ENCODE measurements around the gene NIPSNAP3A.

NIPSNAP3A gene

GRCh38 chr9:104772714-104773510 is 25.4 kb downstream of the NIPSNAP3A start:
- Histone ChIP-seq H3K36me3 (ENCODE audit: control insufficient read depth in 1 of 2, insufficient read depth in 2 of 2, low read length in 2 of 2) (no peaks in the 10 kb centered on the region), H3K4me1 (ENCODE audit: control insufficient read depth in 1 of 2, insufficient read depth in 2 of 2, low read length in 2 of 2) (no peaks in the 10 kb centered on the region), H3K4me3 (ENCODE audit: low read depth in 1 of 2, low read length in 2 of 2) (no peak overlapping the region), H3K9ac (ENCODE audit: low read depth in 1 of 2, low read length in 2 of 2) (no peak overlapping the region), H3K9me3 (ENCODE audit: control insufficient read depth in 1 of 2, low read length in 2 of 2) (no peaks in the 10 kb centered on the region), H3K27ac (ENCODE audit: low read depth, low read length) (no peak overlapping the region), H3K27me3 (ENCODE audit: control insufficient read depth in 1 of 2, insufficient read depth in 2 of 2, low read length in 2 of 2) (no peaks in the 10 kb centered on the region)

- no peaks in the 10 kb centered on the region for H3K27me3 ChIP-seq (ENCODE audit: control insufficient read depth in 1 of 2, insufficient read depth in 2 of 2, low read length in 2 of 2)
- no peak overlapping the region for H3K9ac ChIP-seq (ENCODE audit: low read depth in 1 of 2, low read length in 2 of 2)
- H3K4me1 ChIP-seq (ENCODE audit: control insufficient read depth in 1 of 2, insufficient read depth in 2 of 2, low read length in 2 of 2): no peaks in the 10 kb centered on the region
- H3K36me3 ChIP-seq (ENCODE audit: control insufficient read depth in 1 of 2, insufficient read depth in 2 of 2, low read length in 2 of 2): no peaks in the 10 kb centered on the region
- H3K4me3 ChIP-seq (ENCODE audit: low read depth in 1 of 2, low read length in 2 of 2): no peak overlapping the region
- no peak overlapping the region for H3K27ac ChIP-seq (ENCODE audit: low read depth, low read length)
- no peaks in the 10 kb centered on the region for H3K9me3 ChIP-seq (ENCODE audit: control insufficient read depth in 1 of 2, low read length in 2 of 2)
Measured at GRCh38 chr9:104774132-104774531, 26.6 kb downstream of the NIPSNAP3A start.

GRCh38 chr9:104774831-104775573 is 27.5 kb downstream of the NIPSNAP3A start:
- Histone ChIP-seq H3K4me1 (ENCODE audit: control insufficient read depth in 1 of 2, insufficient read depth in 2 of 2, low read length in 2 of 2) (no peaks in the 10 kb centered on the region), H3K9me3 (ENCODE audit: control insufficient read depth in 1 of 2, low read length in 2 of 2) (no peaks in the 10 kb centered on the region), H3K9ac (ENCODE audit: low read depth in 1 of 2, low read length in 2 of 2) (no peak overlapping the region), H3K4me3 (ENCODE audit: low read depth in 1 of 2, low read length in 2 of 2) (no peak overlapping the region), H3K27ac (ENCODE audit: low read depth, low read length) (no peak overlapping the region), H3K27me3 (ENCODE audit: control insufficient read depth in 1 of 2, insufficient read depth in 2 of 2, low read length in 2 of 2) (no peaks in the 10 kb centered on the region), H3K36me3 (ENCODE audit: control insufficient read depth in 1 of 2, insufficient read depth in 2 of 2, low read length in 2 of 2) (no peaks in the 10 kb centered on the region)

GRCh38 chr9:104775574-104775936 is 28.1 kb downstream of the NIPSNAP3A start:
- Histone ChIP-seq H3K9ac (ENCODE audit: low read depth in 1 of 2, low read length in 2 of 2) (no peak overlapping the region), H3K4me1 (ENCODE audit: control insufficient read depth in 1 of 2, insufficient read depth in 2 of 2, low read length in 2 of 2) (no peaks in the 10 kb centered on the region), H3K27ac (ENCODE audit: low read depth, low read length) (no peak overlapping the region), H3K27me3 (ENCODE audit: control insufficient read depth in 1 of 2, insufficient read depth in 2 of 2, low read length in 2 of 2) (no peaks in the 10 kb centered on the region), H3K9me3 (ENCODE audit: control insufficient read depth in 1 of 2, low read length in 2 of 2) (no peaks in the 10 kb centered on the region), H3K36me3 (ENCODE audit: control insufficient read depth in 1 of 2, insufficient read depth in 2 of 2, low read length in 2 of 2) (no peaks in the 10 kb centered on the region), H3K4me3 (ENCODE audit: low read depth in 1 of 2, low read length in 2 of 2) (no peak overlapping the region)

GRCh38 chr9:104775976-104776375 is 28.5 kb downstream of the NIPSNAP3A start:
- Histone ChIP-seq H3K9me3 (ENCODE audit: control insufficient read depth in 1 of 2, low read length in 2 of 2) (no peaks in the 10 kb centered on the region), H3K27ac (ENCODE audit: low read depth, low read length) (no peak overlapping the region), H3K9ac (ENCODE audit: low read depth in 1 of 2, low read length in 2 of 2) (no peak overlapping the region), H3K4me3 (ENCODE audit: low read depth in 1 of 2, low read length in 2 of 2) (no peak overlapping the region), H3K27me3 (ENCODE audit: control insufficient read depth in 1 of 2, insufficient read depth in 2 of 2, low read length in 2 of 2) (no peaks in the 10 kb centered on the region), H3K36me3 (ENCODE audit: control insufficient read depth in 1 of 2, insufficient read depth in 2 of 2, low read length in 2 of 2) (no peaks in the 10 kb centered on the region), H3K4me1 (ENCODE audit: control insufficient read depth in 1 of 2, insufficient read depth in 2 of 2, low read length in 2 of 2) (no peaks in the 10 kb centered on the region)

DNA sequence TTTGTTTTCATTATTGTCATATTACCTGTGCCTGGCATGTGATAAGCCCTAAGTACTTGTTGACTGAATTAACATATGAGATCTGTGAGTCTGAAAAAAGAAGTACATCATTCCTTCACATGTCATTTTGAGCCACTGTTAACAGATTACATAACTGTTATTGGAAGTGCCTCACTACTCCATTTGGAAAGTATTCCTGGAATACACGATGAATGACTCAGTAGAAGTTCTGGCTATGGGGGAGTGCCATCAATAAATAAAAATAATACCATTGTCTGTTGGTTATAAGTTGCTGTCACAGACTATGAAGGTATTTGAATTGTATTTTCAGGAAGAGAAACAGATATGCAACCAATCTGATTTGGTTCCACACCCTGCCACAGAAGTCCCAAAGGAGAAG is 29.3 kb downstream of the NIPSNAP3A start:
- Histone ChIP-seq H3K9me3 (ENCODE audit: control insufficient read depth in 1 of 2, low read length in 2 of 2) (no peaks in the 10 kb centered on the region), H3K27ac (ENCODE audit: low read depth, low read length) (no peak overlapping the region), H3K4me3 (ENCODE audit: low read depth in 1 of 2, low read length in 2 of 2) (no peak overlapping the region), H3K36me3 (ENCODE audit: control insufficient read depth in 1 of 2, insufficient read depth in 2 of 2, low read length in 2 of 2) (no peaks in the 10 kb centered on the region), H3K27me3 (ENCODE audit: control insufficient read depth in 1 of 2, insufficient read depth in 2 of 2, low read length in 2 of 2) (no peaks in the 10 kb centered on the region), H3K9ac (ENCODE audit: low read depth in 1 of 2, low read length in 2 of 2) (no peak overlapping the region), H3K4me1 (ENCODE audit: control insufficient read depth in 1 of 2, insufficient read depth in 2 of 2, low read length in 2 of 2) (no peaks in the 10 kb centered on the region)

DNA sequence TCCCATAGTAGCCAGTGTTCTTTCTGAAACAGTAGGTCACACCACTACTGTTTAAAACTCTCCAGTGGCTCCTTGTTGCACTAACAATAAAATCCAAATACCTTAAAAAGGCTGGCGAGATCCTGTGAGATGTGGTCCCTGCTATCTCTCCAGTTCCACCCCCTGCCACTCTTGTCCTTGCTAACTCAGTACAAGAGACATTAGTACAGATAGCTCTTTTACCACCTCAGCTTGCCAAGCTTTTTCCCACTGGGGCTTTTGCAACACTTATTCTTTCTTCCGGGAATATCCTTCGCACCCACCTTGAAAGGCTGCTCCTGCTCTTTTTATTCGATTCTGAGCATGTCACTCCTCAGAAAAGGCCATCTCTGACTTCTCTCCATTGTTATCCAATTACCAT is 31.3 kb downstream of the NIPSNAP3A start:
- no peak overlapping the region for H3K27ac ChIP-seq (ENCODE audit: low read depth, low read length)
- no peak overlapping the region for H3K4me3 ChIP-seq (ENCODE audit: low read depth in 1 of 2, low read length in 2 of 2)
- no peaks in the 10 kb centered on the region for H3K4me1 ChIP-seq (ENCODE audit: control insufficient read depth in 1 of 2, insufficient read depth in 2 of 2, low read length in 2 of 2)
- H3K9ac ChIP-seq (ENCODE audit: low read depth in 1 of 2, low read length in 2 of 2): no peak overlapping the region
- peaks cover 3 to 9% of the 10 kb centered on the region in 2 donors for H3K36me3 ChIP-seq (ENCODE audit: control insufficient read depth in 1 of 2, insufficient read depth in 2 of 2, low read length in 2 of 2)
- no peaks in the 10 kb centered on the region for H3K27me3 ChIP-seq (ENCODE audit: control insufficient read depth in 1 of 2, insufficient read depth in 2 of 2, low read length in 2 of 2)
- H3K9me3 ChIP-seq (ENCODE audit: control insufficient read depth in 1 of 2, low read length in 2 of 2): no peaks in the 10 kb centered on the region

DNA sequence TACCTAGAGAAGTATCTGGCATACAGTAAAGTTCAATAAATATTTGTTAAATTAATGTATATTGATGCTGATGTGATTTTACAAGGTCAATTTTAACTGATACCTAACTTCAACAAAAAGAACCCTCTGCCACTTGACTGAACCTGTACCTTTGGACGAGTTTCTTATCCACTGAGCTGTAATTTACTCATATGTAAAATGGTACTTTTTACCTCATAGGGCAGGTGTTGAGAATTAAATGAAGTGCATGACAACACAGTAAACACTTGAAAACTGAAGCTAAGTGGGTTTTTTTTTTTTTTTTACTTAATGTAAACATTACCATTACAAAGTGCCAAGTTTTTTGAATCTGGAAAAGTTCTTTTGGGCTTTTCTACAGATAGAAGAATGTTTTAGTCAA is 31.9 kb downstream of the NIPSNAP3A start:
- no peaks in the 10 kb centered on the region for H3K27me3 ChIP-seq (ENCODE audit: control insufficient read depth in 1 of 2, insufficient read depth in 2 of 2, low read length in 2 of 2)
- H3K9me3 ChIP-seq (ENCODE audit: control insufficient read depth in 1 of 2, low read length in 2 of 2): no peaks in the 10 kb centered on the region
- no peak overlapping the region for H3K27ac ChIP-seq (ENCODE audit: low read depth, low read length)
- H3K4me1 ChIP-seq (ENCODE audit: control insufficient read depth in 1 of 2, insufficient read depth in 2 of 2, low read length in 2 of 2): no peaks in the 10 kb centered on the region
- H3K36me3 ChIP-seq (ENCODE audit: control insufficient read depth in 1 of 2, insufficient read depth in 2 of 2, low read length in 2 of 2): peaks cover 3 to 14% of the 10 kb centered on the region in 2 donors
- H3K4me3 ChIP-seq (ENCODE audit: low read depth in 1 of 2, low read length in 2 of 2): no peak overlapping the region
- no peak overlapping the region for H3K9ac ChIP-seq (ENCODE audit: low read depth in 1 of 2, low read length in 2 of 2)

DNA sequence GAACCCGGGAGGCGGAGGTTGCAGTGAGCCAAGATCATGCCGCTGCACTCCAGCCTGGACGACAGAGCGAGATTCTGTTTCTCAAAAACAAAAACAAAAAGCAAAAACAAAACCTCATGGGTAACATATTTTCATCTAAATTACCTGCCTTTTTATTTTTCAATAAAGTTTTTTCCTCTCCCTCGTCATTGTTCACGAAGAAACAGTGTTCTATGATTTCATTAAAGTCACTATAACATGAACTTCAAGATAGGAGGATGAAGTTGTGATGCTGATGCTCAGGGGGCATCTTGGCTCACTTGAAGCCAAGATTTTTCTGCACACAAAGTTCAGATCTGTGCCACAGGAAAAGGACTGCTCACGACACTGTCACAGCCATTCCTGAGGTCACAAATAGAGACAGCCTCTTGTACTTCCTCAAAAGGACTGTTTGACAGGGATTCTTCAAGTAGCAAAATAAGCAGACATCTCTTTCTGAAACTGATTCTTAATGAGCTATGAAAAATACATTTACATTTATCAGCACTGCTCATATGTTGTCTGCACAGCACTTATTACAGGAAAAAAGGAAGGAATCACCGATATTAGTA is 32.6 kb downstream of the NIPSNAP3A start:
- Histone ChIP-seq H3K27me3 (ENCODE audit: control insufficient read depth in 1 of 2, insufficient read depth in 2 of 2, low read length in 2 of 2) (no peaks in the 10 kb centered on the region), H3K9me3 (ENCODE audit: control insufficient read depth in 1 of 2, low read length in 2 of 2) (no peaks in the 10 kb centered on the region), H3K4me1 (ENCODE audit: control insufficient read depth in 1 of 2, insufficient read depth in 2 of 2, low read length in 2 of 2) (no peaks in the 10 kb centered on the region), H3K27ac (ENCODE audit: low read depth, low read length) (no peak overlapping the region), H3K4me3 (ENCODE audit: low read depth in 1 of 2, low read length in 2 of 2) (no peak overlapping the region), H3K9ac (ENCODE audit: low read depth in 1 of 2, low read length in 2 of 2) (no peak overlapping the region), H3K36me3 (ENCODE audit: control insufficient read depth in 1 of 2, insufficient read depth in 2 of 2, low read length in 2 of 2) (peaks cover 5 to 14% of the 10 kb centered on the region in 2 donors)

GRCh38 chr9:104780796-104781395 is 33.4 kb downstream of the NIPSNAP3A start:
- Histone ChIP-seq H3K27me3 (ENCODE audit: control insufficient read depth in 1 of 2, insufficient read depth in 2 of 2, low read length in 2 of 2) (no peaks in the 10 kb centered on the region), H3K9ac (ENCODE audit: low read depth in 1 of 2, low read length in 2 of 2) (no peak overlapping the region), H3K36me3 (ENCODE audit: control insufficient read depth in 1 of 2, insufficient read depth in 2 of 2, low read length in 2 of 2) (peaks cover 8 to 16% of the 10 kb centered on the region in 2 donors), H3K4me3 (ENCODE audit: low read depth in 1 of 2, low read length in 2 of 2) (no peak overlapping the region), H3K9me3 (ENCODE audit: control insufficient read depth in 1 of 2, low read length in 2 of 2) (no peaks in the 10 kb centered on the region), H3K27ac (ENCODE audit: low read depth, low read length) (no peak overlapping the region), H3K4me1 (ENCODE audit: control insufficient read depth in 1 of 2, insufficient read depth in 2 of 2, low read length in 2 of 2) (no peaks in the 10 kb centered on the region)
